ENCODE measurements around the gene OR1E1. TPM values are rescaled to one million over a fixed set of nuclear protein-coding genes. Genes with fewer than 3 reads are reported as not detected.
"Not testable (repeated sequence)": the region's sequence is repeated elsewhere in the genome, so short reads cannot be mapped to it uniquely, and the experiment has no call there.

Gene OR1E1
- total RNA-seq, result not detected in 2 replicates

- DNase-seq (ENCODE audit: low read depth), result no peak
- no peak within 1 kb of the TSS for H3K4me3 ChIP-seq (ENCODE audit: low read depth, low read length)
- no peak for TF ChIP-seq CTCF (IDR thresholded peaks at IDR 0.05; ENCODE audit: insufficient read depth, low read depth, low read length)
These were observed at the start of gene OR1E1 for GRCh38 chr17:3398310-3398709. Gene OR1E1, minus strand, starts transcription at chr17:3398410. Its CDS starts 0 bp downstream, at chr17:3398410.

GRCh38 chr17:3447625-3448024 is 49.4 kb upstream of the OR1E1 start:
- peak; percentile 11 for DNase-seq (ENCODE audit: low read depth)
- no peak overlapping the region for H3K4me3 ChIP-seq (ENCODE audit: low read depth, low read length)
- no peak for TF ChIP-seq CTCF (IDR thresholded peaks at IDR 0.05; ENCODE audit: insufficient read depth, low read depth, low read length)

GRCh38 chr17:3440451-3440850 is 42.2 kb upstream of the OR1E1 start:
- no peak overlapping the region for H3K4me3 ChIP-seq (ENCODE audit: low read depth, low read length)
- TF ChIP-seq CTCF (IDR thresholded peaks at IDR 0.05; ENCODE audit: insufficient read depth, low read depth, low read length), result no peak
- no peak for DNase-seq (ENCODE audit: low read depth)

GRCh38 chr17:3438368-3438767 is 40.2 kb upstream of the OR1E1 start:
- no peak for TF ChIP-seq CTCF (IDR thresholded peaks at IDR 0.05; ENCODE audit: insufficient read depth, low read depth, low read length)
- no peak for DNase-seq (ENCODE audit: low read depth)
- H3K4me3 ChIP-seq (ENCODE audit: low read depth, low read length), result no peak overlapping the region

GRCh38 chr17:3433741-3434140 is 35.5 kb upstream of the OR1E1 start, which contains the start of gene OR1E2:
Gene OR1E2, minus strand, starts transcription at chr17:3433841. Its CDS starts 0 bp downstream, at chr17:3433841.
- no peak for TF ChIP-seq CTCF (IDR thresholded peaks at IDR 0.05; ENCODE audit: insufficient read depth, low read depth, low read length)
- no peak for DNase-seq (ENCODE audit: low read depth)
- no peak within 1 kb of the TSS for H3K4me3 ChIP-seq (ENCODE audit: low read depth, low read length)

- not testable (repeated sequence) for H3K4me3 ChIP-seq (ENCODE audit: low read depth, low read length); DNase-seq (ENCODE audit: low read depth)
These were observed 35.0 kb upstream of the OR1E1 start for GRCh38 chr17:3433215-3433614.

- DNase-seq (ENCODE audit: low read depth), result no peak
- TF ChIP-seq CTCF (IDR thresholded peaks at IDR 0.05; ENCODE audit: insufficient read depth, low read depth, low read length), result no peak
- no peak overlapping the region for H3K4me3 ChIP-seq (ENCODE audit: low read depth, low read length)
These were observed 20.0 kb upstream of the OR1E1 start for GRCh38 chr17:3418222-3418621.

Data from fibroblast of villous mesenchyme (primary cell).